HG03457 (cell line): ENCODE data around the gene CUL2.
"Not testable (repeated sequence)": the region's sequence is repeated elsewhere in the genome, so short reads cannot be mapped to it uniquely, and the experiment has no call there.

Experiments used
- ATAC-seq: cut with Tn5 transposase; IDR thresholded peaks from one replicate; pipeline ENCODE4 v1.9.1; 2021; ENCODE audit warnings: moderate number of reproducible peaks; ENCODE audit not compliant: unreplicated experiment

CUL2 gene

GRCh38 chr10:34985146-34985545 lies 105.0 kb downstream of the CUL2 start:
- ATAC-seq, result no peak

GRCh38 chr10:34981844-34982243 lies 108.3 kb downstream of the CUL2 start:
- no peak for ATAC-seq

- no peak for ATAC-seq
Observed at GRCh38 chr10:34979938-34980337, 110.2 kb downstream of the CUL2 start.

DNA sequence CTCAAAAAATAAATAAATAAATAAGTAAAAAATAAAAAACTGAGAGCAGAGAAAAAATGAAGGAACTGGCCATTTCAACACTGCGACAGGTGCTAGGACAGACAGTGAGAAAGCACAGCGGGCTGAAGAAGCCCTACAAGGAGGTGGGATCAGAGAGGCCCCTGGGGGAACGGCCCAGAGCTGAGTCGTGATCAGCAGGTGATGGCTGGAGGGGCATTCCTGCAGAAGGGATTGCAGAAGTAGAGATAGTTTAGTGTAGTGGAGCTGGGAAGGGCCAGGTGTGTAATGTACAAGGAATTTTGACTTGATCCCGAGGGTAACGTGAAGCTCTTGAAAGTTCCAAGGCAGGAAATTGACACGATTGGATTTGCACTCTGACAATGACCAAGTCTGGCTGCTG lies 112.1 kb downstream of the CUL2 start:
- no peak for ATAC-seq

GRCh38 chr10:34976380-34976910 lies 113.7 kb downstream of the CUL2 start:
- not testable (repeated sequence) for ATAC-seq

DNA sequence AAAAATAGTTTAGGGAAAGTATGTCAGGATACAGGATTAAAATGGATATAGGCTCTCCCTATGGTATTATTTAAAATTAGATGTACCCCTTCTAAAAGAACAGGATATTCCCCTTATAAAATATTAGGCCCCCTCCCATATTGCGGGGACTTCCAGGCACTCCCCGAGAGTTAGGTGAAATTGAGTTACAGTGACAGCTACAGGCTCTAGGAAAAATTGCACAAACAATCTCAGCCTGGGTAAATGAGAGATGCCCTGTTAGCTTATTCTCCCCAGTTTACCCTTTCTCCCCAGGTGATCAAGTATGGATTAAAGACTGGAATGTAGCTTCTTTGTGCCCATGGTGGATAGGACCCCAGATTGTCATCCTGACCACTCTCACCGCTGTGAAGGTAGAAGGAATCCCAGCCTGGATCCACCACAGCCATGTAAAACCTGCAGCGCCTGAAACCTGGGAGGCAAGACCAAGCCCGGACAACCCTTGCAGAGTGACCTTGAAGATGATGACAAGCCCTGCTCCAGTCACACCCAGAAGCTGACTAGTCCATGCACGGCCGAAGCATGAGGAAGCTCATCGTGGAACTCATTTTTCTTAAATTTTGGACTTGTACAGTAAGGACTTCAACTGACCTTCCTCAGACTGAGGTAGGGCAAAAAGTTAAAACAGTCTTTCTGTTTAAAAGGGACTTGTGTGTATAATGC lies 115.6 kb downstream of the CUL2 start:
- not testable (repeated sequence) for ATAC-seq

- ATAC-seq, result not testable (repeated sequence)
Observed at GRCh38 chr10:34973757-34974156, 116.4 kb downstream of the CUL2 start.

GRCh38 chr10:34973121-34973520 lies 117.0 kb downstream of the CUL2 start:
- not testable (repeated sequence) for ATAC-seq

DNA sequence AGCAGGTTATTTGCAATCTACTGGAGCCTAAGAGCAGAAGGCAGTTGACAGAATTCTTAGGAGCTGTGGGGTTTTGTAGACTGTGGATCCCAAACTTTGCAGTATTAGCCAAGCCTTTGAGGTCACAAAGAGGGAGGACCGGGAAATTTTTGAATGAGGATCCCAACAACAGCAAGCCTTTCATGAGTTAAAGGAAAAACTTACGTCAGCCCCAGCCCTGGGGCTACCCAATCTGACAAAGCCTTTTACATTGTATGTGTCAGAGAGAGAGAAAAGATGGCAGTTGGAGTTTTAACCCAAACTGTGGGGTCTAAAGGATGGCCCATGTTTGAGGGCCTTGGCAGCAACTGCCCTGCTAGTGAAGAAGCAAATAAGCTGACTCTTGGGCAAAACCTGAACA lies 117.5 kb downstream of the CUL2 start:
- not testable (repeated sequence) for ATAC-seq

GRCh38 chr10:34971606-34972334 lies 118.4 kb downstream of the CUL2 start:
- ATAC-seq, result not testable (repeated sequence)

DNA sequence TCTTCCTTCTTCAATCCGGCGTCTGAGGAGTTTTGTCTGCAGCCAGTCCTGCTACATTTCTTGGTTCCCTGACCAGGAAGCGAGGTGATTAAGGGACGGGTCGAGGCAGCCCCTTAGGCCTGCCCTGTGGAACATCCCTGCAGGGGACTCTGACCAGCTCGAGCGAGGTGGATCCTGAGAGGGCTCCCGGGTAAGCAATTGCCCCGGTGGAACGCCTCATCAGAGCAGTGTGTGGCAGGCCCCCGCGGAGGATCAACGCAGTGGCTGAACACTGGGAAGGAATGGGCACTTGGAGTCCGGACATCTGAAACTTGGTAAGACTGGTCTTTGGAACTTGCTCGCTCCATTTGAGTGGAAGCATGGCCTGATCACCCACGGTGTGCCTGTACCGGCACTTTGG lies 121.0 kb downstream of the CUL2 start:
- ATAC-seq, result no peak

DNA sequence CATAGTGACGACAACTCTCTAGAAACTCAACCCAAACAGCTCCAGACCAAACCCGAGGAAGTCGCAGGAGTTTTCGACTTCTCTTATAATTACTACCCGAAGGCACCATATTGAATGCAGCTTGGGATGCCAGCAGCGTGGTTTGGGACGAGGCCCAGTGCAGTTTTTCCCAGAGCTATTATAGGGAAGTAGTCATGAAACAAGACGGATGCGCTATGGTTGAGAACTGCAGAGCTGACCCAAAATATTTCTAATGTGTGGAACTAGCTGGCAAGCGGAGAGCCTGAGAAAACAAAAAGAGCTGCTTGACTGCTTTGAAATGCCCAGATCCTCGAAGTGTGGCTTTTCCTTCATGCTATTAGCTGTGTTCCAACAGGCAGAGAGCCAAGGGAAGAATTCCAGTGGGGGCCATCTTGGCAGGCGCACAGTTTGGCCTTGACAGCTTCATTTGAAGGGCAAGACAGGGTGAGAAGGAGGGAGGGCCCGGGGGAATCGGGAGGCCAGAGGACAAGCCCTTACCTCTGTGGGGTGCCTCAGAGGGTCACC lies 122.7 kb downstream of the CUL2 start:
- no peak for ATAC-seq

DNA sequence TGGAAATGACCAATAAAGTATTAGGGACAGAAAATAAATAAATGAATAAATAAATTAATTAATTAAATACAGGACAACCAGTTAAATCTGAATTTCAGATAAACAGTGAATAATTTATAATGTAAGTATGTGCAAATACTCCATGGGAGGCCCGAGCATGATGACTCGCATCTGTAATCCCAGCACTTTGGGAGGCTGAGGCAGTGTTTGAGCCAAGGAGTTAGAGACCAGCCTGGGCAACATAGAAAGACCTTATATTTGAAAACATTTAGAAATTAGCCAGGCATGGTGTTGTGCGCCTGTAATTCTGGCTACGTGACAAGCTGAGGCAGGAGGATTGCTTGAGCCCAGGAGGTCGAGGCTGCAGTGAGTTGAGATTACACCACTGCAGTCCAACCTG lies 123.7 kb downstream of the CUL2 start:
- no peak for ATAC-seq

- ATAC-seq, result no peak
Observed at GRCh38 chr10:34966040-34966439, 124.1 kb downstream of the CUL2 start.

DNA sequence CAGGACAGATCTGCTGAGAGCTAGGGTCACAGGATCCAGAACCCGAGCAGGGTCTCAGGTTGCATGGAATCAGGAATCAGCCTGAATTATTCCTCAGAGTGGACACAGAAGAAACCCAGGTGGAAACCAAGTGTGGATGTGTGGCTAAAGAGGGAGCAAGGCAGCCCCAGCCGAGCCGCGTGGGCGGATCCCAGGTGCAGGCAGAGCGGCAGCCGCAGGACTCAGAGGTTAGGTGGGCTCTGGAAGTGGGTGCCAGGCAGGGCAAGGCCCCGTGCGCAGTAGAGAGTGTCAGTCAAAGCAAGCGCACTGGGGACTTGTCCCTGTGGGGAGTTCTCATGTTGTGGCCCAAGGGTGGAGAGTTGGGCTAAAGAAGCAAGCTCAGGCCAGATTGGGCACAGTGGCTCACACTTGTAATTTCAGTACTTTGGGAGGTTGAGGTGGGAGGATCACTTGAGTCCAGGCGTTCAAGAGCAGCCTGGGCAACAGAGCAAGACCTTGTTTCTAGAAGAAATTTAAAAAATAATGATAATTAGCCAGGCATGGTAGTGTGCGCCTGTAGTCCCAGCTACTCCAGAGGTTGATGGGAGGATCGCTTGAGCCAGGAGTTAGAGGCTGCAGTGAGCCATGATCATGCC lies 125.9 kb downstream of the CUL2 start:
- no peak for ATAC-seq

GRCh38 chr10:34962866-34963265 lies 127.3 kb downstream of the CUL2 start:
- ATAC-seq, result no peak

- no peak for ATAC-seq
Observed at GRCh38 chr10:34960983-34961382, 129.2 kb downstream of the CUL2 start.

GRCh38 chr10:34959786-34960185 lies 130.4 kb downstream of the CUL2 start:
- ATAC-seq, result no peak

GRCh38 chr10:34959321-34959720 lies 130.8 kb downstream of the CUL2 start:
- no peak for ATAC-seq
